NOMO-1 treated with dmso at 0.1 percent for 144 hours (cell line): ENCODE measurements around the gene NBPF6.
A peak's percentile ranks its signal among the peaks of the same experiment; 100 is the strongest.
"Not testable (repeated sequence)": the region's sequence is repeated elsewhere in the genome, so short reads cannot be mapped to it uniquely, and the experiment has no call there.

Source experiments
- DNase-seq: peaks from one replicate; lab custom pipeline; 2025; ENCODE audit not compliant: unreplicated experiment; lab: John Stamatoyannopoulos, UW

NBPF6 gene

DNA sequence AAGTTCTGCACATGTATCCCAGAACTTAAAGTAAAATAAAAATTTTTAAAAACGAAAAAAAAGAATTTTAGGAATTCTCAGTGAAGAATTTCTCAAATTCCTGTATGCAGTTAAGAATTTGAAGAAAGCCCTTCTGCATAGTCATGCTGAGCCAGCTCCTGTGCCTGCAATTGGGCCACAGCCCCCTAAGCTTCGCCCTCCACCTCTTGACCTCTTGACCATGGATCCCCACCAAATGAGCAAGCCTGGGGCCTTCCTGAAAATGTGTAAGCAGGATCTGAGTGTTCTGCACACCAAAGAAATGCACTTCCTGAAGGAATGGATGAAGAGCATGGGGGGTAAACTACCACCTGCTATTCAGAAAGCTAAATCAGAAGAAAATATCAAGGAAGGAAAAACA, 52.0 kb downstream of the NBPF6 start:
- no peak for DNase-seq

DNA sequence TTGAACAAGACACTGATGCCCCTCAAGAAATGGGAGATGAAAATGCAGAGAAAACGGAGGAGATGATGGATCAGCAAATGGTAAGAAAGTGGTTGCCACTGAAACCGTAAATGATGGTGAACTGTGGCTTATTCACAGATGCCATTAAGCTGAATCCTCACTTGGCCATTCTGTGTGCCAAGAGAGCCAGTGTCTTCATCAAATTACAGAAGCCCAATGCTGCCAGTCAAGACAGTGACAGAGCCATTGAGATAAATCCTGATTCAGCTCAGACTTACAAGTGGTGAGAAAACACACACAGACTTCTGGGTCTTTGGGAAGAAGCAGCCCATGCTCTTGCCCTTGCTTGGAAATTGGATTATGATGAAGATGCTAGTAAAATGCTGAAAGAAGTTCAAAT, 52.5 kb downstream of the NBPF6 start:
- DNase-seq = no peak

DNA sequence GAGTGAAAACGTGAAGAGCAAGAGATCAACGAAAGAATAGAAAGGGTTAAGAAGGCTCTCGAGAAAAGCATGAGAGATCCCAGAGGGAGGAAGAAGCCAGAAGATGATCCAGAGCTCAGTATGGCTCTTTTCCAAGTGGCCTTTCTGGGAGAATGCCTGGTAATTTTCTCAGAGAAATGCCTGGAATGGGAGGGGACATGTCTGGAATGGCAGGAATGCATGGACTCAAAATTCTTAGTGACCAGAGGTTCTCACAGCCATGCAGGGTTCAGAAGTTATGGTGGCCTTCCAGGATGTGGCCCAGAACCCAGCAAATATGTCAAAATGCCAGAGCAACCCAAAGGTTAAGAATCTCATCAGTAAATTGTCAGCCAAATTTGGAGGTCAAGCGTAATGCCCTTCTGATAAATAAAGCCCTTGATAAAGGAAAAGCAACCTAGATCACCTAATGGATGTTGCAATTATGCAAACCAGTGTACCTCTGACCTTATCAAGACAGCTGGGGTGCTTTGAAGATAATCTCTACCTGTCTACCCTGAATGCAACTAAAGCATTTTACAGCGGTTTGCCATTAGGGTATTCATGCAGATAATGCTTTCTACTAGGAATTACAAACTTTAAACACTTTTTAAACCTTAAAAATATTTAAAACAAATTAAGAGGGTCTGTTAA, 53.1 kb downstream of the NBPF6 start:
- DNase-seq = no peak

DNA sequence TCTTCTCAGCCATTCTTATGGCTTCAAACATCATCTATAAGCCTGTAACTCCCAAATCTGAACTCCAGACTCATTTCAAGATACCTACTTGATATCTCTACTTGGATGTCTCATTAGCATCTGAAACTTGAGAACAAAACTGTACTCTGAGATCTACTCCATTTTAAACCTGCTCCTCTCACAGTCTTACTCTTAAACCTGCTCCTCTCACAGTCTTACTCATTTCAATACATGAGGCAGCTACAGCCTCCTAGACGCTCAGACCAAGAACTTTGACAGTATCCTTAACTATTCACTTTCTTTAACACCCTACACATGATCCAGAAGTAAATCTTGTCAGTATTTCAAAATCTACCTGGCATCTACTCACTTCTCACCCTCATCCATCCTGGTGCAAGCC, 54.3 kb downstream of the NBPF6 start:
- DNase-seq = no peak

DNA sequence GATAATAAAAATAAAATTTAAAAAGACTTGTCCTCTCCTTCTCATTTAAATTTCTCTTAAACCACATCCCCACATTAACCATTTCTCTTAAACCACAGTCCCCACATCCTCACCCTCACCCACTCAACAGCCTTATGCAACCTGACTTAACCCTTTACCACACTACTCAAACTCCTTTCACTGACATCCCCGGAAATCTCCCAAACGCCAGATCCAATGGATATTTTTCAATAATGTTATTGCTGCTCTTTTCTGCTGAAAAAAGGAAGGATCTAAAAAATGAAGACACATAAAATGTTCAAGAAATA, 55.6 kb downstream of the NBPF6 start:
- peak; percentile 59 for DNase-seq

DNA sequence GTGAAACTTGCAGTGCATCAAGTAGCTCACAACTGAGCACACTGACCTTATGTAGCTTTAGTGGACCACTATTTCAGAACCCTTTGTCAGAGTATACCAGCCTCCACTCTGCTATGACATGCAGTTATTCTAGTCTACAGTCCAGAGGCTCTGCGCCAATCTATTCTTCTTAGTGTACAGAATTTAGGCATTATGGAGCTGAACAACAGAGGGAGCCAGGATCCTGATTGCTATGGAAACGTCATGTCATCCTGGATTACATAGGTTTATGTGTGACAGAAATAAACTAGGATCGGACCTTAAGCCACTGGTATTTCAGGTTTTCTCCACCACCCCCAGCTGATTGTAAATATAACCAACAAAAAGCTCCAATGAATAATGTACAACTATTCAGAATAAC, 61.6 kb downstream of the NBPF6 start:
- DNase-seq = no peak

DNA sequence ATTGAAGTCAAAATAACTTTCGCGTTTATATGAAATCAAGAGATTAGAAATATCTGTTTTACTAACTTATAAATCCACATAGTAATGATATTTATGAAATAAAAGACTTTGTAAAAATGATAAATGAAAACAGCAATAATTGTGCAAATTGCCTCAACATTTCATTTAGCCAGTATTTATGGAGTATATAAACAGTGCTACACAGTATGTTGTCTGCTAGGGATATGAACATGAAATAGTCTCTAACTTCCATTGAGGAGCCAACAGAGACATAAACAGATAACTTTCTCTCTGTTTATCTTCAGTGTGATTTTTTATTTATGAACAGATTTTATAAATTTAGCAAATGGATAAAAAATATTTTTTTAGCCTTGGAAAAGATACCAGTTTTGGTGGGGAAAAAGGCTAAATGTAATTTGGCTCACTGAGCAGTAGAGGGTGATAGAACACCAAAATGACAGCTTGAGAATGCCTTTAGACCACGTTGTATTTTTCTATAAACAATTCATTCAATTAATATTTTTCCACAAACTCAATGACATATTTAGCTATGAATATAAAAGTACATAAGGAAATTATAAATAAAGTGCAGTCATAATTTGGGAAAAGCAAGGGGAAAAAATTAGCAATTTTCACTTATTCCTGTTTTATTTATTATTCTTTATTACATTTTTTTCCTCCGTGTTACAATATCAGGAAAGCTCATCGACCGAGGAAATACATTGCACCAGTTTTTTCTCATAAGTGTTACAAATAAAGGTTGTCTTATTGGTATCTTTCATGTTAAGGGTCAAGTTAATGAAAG, 62.3 kb downstream of the NBPF6 start:
- no peak for DNase-seq

DNA sequence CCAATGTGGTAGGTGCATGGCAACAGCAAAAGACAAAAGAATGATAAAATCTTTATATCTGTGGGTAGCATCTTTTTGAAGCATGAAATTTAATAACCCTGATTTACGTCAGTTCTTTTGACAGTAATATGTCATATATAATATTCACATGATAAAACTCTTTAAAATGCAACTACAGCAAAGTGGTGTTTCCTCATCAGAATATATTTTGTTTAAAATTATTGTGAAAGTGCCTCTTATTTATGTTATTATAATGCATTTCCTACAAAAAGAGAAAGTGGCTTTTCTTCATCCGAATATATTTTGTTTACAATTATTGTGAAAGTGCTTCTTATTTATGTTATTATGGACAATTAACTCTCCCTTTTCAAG, 62.9 kb downstream of the NBPF6 start:
- no peak for DNase-seq

DNA sequence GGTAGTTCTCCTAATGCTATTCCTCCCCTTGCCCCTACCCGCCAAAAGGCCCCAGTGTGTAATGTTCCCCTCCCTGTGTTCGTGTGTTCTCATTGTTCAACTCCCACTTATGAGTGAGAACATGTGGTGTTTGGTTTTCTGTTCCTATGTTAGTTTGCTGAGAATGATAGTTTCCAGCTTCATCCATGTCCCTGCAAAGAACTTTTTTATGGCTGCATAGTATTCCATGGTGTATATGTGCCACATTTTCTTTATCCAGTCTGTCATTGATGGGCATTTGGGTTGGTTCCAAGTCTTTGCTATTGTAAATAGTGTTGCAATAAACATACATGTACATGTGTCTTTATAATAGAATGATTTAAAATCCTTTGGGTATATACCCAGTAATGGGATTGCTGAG, 63.8 kb downstream of the NBPF6 start:
- DNase-seq = not testable (repeated sequence)

DNA sequence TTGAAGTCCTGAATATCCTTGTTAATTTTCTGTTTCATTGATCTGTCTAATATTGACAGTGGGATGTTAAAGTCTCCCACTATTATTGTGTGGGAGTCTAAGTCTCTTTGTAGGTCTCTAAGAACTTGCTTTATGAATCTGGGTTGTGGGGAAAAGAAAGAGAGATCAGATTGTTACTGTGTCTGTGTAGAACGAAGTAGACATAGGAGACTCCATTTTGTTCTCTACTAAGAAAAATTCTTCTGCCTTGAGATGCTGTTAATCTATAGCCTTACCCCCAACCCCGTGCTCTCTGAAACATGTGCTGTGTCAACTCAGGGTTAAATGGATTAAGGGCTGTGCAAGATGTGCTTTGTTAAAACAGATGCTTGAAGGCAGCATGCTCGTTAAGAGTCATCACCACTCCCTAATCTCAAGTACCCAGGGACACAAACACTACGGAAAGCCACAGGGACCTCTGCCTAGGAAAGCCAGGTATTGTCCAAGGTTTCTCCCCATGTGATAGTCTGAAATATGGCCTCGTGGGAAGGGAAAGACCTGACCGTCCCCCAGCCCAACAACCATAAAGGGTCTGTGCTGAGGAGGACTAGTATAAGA, 67.3 kb downstream of the NBPF6 start:
- not testable (repeated sequence) for DNase-seq
